COR-L47 (cell line): ENCODE data around the gene SEPTIN1.

Experiments
- DNase-seq: peaks from one replicate; lab custom pipeline; 2025; lab: John Stamatoyannopoulos, UW

SEPTIN1 gene, protein sequence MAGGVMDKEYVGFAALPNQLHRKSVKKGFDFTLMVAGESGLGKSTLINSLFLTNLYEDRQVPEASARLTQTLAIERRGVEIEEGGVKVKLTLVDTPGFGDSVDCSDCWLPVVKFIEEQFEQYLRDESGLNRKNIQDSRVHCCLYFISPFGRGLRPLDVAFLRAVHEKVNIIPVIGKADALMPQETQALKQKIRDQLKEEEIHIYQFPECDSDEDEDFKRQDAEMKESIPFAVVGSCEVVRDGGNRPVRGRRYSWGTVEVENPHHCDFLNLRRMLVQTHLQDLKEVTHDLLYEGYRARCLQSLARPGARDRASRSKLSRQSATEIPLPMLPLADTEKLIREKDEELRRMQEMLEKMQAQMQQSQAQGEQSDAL

DNA sequence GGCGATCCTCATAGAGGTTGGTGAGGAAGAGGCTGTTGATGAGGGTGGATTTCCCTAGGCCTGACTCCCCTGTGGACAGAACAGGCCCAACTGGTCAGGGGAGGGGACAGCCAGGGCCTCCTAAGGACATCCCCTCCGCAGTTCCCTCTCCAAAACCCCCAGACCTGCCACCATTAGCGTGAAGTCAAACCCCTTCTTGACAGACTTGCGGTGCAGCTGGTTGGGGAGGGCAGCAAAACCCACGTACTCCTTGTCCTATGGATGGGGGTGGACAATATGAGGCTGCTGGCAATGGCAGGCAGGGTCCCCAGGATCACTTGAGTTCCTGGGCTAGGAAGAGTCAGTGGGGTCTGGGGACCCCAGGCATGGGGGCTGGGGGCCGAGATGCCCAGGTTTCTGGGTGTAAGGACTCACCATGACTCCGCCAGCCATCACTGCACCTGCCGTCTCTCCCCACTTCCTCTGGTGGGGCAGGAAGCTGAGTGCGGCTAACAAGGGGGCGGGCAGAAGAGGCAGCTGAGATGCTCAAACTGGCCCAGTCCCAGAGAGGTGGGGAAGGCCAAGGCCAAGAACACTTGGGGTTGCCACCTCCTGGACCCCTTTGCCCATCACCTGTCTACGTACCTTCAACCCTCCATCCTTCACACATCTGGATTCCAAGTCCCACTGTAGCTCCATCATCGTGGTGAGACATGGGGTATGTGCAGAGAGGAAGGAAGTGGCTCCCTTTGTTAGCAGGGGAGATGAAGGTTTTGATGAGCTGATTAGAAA lies at the start of gene SEPTIN1:
Gene SEPTIN1, minus strand, starts transcription at position 451 of the 771 bp plus-strand sequence. Its CDS starts 19 bp downstream, at position 432.
- no peak for DNase-seq

DNA sequence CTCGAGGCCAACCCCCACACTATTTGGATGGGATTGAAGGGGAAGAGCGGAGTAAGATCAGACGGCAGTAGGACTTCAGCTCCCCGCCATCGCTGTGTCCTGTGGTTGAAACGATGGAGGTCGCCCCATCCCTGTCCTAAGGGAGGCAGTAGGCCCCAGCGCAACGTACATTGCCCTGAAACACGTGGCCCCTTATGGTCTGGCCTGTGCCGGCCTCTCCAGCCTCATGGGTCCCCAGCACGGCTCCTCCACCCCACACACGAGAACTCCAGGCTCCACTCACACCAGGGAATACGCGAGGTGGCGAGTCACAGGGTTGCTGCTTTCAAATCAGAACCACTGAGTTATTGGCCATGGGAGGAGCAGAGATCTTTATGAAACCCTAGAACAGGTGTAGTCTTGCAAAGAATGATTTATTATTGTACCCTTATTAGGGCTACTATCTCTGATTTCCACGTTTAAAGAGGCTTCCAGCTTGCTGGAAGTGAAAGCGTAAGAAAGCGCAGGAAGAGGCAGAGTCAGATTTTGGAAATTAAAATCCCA lies 48.1 kb upstream of the SEPTIN1 start:
- DNase-seq = no peak

- DNase-seq = peak; percentile 100
Observed at GRCh38 chr16:30429678-30430427, 47.5 kb upstream of the SEPTIN1 start, which contains the start of gene DCTPP1. DCTPP1 (minus strand) TSS chr16:30430030; CDS start chr16:30429980, 50 bp downstream.

DNA sequence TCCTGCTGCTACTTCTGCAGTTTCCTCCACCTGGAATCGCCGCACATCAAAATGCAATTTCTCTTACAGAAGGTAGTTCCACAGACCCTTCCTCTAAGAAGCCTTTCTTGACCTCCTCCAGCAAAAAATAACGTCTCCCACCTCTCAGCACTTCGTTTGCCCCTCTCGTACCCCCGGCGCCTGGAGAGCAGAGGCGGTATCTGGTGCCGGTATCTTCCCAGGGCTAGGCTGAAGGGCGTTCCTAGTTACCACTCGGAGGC lies 47.0 kb upstream of the SEPTIN1 start:
- DNase-seq = no peak

- DNase-seq = no peak
Observed at GRCh38 chr16:30428055-30428454, 45.7 kb upstream of the SEPTIN1 start.

GRCh38 chr16:30421010-30421409 lies 38.6 kb upstream of the SEPTIN1 start:
- DNase-seq = no peak

DNA sequence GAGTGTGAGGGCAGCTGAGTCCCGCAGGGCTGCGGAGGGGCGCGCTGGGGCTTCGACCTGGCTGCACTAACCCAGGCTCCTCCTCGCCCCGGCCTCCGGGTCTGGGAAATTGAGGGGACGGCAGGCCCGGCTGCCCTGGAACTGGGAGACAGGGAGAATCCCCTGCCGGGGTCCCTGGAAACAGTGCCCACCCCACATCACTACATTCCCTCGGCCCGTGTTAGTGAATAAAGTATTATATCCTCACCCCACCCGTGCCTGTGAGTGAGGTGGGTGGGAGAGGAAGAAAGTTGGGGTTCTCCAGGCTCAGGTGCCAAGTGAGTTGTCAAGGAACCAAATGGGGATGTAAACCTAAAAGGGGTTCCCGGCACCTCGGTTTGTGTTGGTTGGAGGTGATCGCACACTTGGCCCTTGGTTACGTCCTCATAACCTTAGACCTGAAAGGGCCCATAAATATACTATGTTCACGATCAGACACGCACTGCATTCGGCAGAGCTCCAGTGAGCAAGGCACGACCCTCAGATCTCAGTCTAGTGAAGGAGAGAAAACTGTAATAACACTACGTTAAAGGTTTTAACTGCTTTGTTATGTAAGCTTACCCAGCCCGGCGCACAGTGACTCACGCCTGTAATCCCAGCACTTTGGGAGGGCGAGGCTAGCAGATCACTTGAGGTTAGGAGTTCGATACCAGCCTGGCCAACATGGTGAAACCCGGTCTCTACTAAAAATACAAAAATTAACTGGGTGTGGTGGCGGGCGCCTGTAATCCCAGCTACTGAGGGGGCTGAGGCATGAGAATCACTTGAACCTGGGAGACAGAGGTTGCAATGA lies 36.2 kb upstream of the SEPTIN1 start:
- no peak for DNase-seq

- DNase-seq = peak; percentile 96
Observed at GRCh38 chr16:30417529-30418349, 35.4 kb upstream of the SEPTIN1 start.

DNA sequence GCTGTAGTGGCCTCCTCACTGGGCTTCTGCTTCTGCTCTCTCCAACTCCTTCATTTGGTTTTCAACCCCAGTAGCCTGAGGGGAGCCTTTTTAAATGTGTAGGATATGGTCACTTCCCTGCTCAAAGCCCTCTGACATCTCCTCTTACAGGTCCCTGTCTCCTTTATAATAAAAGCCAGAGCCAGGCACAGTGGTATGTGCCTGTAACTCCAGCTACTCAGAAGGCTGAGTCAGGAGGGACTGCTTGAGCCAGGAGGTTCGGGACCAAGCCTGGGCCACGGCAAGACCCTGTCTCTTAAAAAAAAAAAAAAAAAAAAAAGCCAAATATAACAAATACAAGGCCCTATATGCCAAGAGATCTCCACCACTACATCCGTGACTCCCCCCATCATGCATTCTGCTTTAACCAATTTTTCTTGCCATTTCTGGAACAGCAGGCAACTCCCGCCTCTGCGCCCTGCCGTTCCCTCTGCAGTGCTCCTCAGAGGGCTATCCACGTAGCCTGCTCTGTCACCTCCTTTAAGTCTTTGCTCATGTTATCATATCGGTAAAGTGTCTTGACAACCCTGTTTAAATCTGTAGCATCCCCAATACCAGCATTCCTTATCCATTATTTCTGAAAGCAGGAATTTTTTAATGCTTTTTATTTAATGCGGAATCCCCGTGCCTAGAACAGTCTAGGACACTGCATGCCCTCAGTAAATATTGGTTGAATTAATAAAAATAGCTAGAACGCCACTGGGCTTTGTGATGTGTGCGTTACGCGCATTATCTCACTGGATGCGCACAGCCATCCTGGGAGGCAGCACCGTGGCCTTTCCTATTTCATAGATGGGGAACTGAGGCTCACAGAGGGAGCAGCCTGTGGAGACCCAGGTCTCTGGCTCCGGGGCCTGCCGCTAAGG lies 34.5 kb upstream of the SEPTIN1 start:
- no peak for DNase-seq

DNA sequence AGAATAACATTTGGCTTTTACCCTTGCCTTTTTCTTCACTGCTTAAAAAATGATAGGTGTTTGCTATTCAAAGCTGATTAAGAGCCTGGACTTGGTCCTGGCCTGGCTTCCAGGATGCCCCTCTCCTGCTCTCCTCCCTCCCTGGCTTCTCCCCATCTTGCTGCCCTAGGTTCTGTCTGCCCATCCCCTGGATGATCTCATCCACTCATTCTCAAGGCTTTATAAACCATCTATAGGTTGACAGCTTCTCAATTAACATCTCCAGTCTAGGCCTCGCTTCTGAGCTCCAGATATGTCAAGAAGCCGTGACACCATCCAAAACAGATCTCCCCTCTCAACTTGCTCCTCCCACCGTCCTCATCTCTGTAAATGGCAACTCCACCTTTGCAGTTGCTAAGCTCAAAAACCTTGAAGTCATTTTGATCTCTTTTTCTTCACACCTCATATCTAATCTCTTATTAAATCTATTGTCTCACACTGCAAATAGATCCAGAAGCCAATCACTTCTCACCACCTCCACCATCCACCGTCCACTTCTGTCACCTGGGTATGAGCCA lies 33.8 kb upstream of the SEPTIN1 start:
- no peak for DNase-seq

DNA sequence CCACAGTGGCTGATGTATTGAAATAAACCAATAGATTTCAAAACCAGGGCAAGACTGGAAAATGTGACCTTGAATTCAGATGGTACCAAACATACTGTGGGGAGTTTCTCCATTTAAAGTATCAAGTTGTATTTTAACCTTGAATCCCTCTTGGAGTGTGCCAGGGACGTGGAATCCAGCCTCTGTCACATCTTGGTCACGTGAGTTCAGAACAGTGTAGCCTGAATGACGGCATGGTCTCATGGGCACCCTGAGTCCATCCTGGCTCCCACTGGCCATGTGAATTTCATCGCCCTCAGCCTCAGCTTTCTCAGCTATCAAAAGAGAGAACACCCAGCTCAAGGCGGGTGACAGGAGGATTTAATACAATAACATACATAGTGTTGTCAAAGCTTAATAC lies 31.8 kb upstream of the SEPTIN1 start:
- DNase-seq = no peak

GRCh38 chr16:30413112-30413806 lies 30.9 kb upstream of the SEPTIN1 start:
- no peak for DNase-seq

- peak; percentile 73 for DNase-seq
Observed at GRCh38 chr16:30409125-30410060, 27.0 kb upstream of the SEPTIN1 start.

- DNase-seq = no peak
Observed at GRCh38 chr16:30407804-30408534, 25.6 kb upstream of the SEPTIN1 start.

DNA sequence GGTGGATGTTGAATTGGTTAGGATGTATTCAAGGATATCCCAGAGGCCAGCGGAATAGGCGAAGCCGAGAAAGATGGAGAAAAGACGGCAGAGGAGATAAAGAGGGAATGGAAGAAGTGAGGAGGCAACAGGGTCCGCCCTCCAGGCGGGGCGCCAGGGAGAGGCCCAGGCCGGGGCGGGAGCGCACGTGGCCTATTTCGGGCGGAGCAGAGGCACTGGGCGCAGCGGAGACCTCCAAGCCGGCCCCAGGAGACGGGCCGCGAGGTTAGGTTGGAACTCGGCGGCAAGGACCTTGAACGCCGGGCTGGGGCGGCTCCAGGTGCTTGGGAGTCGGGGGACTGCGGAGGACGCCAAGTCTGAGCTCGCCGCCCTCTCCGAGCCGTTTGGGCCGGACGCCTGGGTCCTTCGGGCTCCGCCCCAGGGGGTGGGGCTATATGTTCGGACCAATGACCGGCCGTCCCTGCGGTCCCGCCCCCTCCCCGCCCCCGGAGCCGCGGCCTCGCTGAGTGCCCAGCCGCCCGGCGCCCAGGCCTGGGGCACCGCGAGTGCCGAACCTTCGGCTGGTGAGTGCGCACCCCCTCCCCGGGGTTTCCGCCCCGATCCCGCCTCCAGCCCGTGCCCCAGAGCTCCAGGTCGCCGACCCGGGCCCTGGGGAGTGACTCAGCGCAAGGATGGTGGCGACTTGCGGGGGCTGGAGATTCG lies 24.9 kb upstream of the SEPTIN1 start, which contains the start of gene ZNF771:
Gene ZNF771, plus strand, starts transcription at position 505 of the 702 bp plus-strand sequence. CDS start 448 bp downstream, outside the sequence.
- DNase-seq = peak; percentile 90

DNA sequence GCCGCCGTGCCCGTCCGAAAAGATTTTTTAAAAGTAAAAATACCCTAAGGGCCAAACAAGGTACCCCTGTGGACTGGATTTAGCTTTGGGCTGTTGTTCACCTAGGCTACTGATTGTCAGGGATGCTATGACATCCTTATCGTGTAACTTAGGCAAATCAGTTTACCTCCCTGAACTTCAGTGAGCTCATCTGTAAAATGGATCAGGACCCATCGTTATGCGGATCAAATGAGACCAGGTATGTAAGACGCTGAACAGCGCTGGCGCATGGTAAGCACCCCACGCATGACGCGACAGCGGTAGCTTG lies 24.4 kb upstream of the SEPTIN1 start:
- no peak for DNase-seq
